HG02588 (cell line): ENCODE measurements around the gene HAUS2.
"Not testable (repeated sequence)": the region's sequence is repeated elsewhere in the genome, so short reads cannot be mapped to it uniquely, and the experiment has no call there.

ENCODE experiments used
- ATAC-seq: cut with Tn5 transposase; IDR thresholded peaks from one replicate; pipeline ENCODE4 v1.9.1; 2021; ENCODE audit warnings: mild to moderate bottlenecking, moderate library complexity; ENCODE audit not compliant: unreplicated experiment

HAUS2 gene

GRCh38 chr15:42548249-42549031 is at the start of gene HAUS2, which contains the start of gene LRRC57:
Gene HAUS2, plus strand, starts transcription at chr15:42548838. Its CDS starts 35 bp downstream, at chr15:42548873.
Gene LRRC57, minus strand, starts transcription at chr15:42548793. Its CDS starts 359 bp downstream, at chr15:42548434.
- ATAC-seq = peak; percentile 80

DNA sequence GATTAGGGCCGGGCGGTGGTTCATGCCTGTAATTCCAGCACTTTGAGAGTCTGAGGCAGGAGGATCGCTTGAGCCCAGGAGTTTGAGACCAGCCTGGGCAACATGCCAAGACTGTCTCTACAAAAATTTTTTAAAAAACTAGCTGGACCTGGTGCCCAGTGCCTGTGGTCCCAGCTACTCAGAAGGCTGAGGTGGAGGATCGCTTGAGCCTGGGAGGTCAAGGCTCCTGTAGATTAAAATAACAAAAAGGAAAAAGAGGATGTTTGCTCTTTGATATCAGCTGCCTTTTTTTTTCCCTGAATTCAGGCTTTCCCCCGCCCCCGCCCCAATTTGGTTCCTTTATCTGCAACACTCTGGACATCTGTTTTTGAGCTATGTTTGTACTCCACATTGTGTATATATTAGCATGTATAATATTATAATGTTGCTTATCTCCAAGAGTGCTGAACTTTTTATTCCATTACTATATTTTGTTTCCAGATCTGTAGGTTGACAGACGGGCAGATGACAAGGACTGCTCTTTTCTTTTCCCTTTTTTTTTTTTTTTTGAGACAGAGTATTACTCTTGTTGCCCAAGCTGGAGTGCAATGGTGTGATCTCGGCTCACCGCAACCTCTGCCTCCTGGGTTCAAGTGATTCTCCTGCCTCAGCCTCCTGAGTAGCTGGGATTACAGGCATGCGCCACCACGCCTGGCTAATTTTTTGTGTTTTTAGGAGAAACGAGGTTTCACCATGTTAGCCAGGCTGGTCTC is 48.6 kb upstream of the HAUS2 start:
- no peak for ATAC-seq

DNA sequence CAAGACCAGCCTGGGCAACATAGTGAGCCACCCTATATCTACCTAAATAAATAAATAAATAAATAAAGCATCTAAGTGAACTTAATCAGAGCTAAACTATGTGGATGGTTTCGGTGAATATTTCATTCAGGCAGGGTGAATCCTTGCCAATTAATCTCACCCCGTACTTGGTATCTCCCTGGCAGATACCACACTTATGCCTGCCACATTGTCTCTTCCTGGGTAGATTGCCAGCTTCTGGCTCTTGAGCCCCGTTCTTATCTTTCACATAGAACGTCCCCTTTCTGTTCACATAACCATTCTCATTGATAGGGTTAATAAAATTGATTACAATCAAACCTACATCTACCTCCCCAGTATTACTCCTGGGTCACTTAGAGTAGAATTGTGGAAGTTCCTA is 46.2 kb upstream of the HAUS2 start:
- ATAC-seq = no peak

DNA sequence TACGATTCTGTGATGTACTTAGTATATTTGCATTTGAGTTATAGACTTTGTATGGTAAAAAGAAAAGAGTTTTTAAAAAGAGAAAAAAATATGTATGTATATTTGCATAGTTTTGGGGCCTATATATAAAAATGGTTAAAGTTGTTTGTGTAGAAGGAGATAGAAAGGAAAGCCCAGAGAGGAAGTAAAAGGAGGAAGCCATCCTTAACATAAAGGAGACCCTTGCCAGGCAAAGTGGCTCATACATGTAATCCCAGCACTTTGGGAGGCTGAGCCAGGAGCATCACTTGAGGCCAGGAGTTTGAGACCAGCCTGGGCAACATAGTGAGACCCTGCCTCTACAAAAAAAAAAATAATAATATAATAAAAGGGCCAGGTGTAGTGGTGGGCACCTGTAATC is 44.8 kb upstream of the HAUS2 start:
- ATAC-seq = no peak

DNA sequence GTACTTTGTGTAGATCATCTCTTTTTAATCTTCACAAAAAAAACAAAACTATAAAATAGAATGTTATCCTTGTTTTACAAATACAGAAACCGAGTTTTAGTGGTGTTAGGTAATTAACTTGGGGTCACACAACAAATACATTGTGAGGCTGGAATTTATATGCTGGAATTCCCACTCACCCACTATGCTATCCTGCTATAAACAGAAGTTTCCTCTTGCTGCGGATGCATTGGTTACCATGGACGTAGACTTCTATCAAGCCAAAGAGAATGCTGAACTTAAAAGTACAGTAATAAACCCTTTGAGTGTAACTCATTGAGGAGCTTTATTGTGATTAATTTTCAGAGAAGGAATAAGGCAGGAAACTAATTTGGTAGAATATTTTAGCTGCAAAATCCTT is 44.0 kb upstream of the HAUS2 start:
- ATAC-seq = no peak

DNA sequence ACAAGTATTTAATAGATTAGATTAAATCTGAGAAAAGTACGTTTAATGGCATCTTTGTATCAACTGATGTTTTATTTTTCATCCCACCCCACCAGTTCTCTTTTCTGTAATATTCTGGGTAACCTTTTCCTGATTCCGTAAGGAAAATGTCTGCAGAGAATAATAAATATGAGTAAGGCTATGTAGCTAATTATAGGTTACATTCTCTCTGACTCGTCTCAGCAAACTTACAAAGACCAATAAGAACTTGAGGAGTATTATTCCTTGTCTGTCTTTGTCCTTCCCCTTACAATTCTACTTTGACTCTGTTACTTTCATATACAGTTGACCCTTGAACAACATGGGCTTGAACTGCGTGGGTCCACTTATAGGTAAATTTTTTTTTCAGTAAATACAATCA is 41.1 kb upstream of the HAUS2 start:
- no peak for ATAC-seq

- ATAC-seq = no peak
Measured at GRCh38 chr15:42508263-42508690, 40.4 kb upstream of the HAUS2 start.

- no peak for ATAC-seq
Measured at GRCh38 chr15:42510258-42511006, 38.2 kb upstream of the HAUS2 start.

GRCh38 chr15:42511007-42511391 is 37.6 kb upstream of the HAUS2 start:
- no peak for ATAC-seq

- ATAC-seq = no peak
Measured at GRCh38 chr15:42523331-42523730, 25.3 kb upstream of the HAUS2 start.

GRCh38 chr15:42528970-42529369 is 19.7 kb upstream of the HAUS2 start:
- no peak for ATAC-seq

GRCh38 chr15:42533246-42533645 is 15.4 kb upstream of the HAUS2 start:
- no peak for ATAC-seq

DNA sequence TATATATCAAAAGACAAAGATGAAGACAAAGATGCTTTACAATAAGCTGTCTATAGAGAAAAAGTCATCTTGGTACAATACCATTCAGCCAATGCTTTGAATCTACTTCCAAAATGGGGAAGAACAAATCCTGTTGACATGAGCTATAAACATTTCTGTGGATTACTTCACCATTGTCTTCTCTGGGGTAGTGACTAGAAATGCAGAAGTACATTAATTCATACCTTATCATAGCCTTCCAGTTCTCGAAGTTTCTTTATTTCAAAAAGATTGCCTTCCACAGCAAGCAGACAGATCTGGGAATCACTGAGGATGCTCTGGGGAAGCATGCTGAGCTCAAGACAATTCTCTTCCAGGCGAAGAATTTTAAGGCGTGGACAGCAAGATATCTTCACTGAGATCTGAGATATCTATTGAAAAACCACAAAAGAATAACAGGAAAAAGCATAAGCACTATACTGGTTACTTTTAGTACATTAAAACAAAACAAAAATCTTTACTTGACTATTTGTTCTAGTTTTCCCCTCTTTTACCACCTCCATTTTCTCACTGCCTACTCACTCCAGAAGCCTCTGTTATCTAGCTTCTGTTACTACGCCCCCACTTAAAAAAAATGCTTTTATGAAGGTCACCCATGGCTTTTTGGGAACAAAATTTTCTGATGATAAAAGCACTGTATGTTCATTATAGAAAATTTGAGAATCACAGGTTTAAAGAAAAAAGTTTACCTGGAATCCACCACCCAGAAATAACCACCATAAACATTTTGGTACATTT is 3.6 kb upstream of the HAUS2 start:
- no peak for ATAC-seq

DNA sequence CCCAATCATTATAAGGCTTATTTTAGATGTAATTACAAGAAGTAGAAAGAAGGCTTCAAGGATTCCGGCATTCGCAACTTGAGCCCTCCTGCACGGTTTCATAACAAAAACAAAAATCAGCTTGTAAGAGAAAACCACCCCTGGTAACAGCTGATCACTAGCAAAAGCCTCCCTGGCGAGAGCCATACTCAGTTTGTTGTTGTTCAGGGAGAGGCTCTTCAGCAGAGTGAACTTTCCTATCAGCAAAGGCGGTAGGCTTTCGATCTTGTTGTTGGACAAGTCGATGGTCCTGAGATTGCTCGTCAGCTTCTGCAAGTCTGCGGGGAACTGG is 755 bp upstream of the HAUS2 start:
- no peak for ATAC-seq

- peak; percentile 37 for ATAC-seq
Measured at GRCh38 chr15:42549032-42549491, 424 bp downstream of the HAUS2 start.

- ATAC-seq = no peak
Measured at GRCh38 chr15:42549741-42550392, 1.2 kb downstream of the HAUS2 start.

GRCh38 chr15:42553554-42553953 is 4.9 kb downstream of the HAUS2 start:
- no peak for ATAC-seq

DNA sequence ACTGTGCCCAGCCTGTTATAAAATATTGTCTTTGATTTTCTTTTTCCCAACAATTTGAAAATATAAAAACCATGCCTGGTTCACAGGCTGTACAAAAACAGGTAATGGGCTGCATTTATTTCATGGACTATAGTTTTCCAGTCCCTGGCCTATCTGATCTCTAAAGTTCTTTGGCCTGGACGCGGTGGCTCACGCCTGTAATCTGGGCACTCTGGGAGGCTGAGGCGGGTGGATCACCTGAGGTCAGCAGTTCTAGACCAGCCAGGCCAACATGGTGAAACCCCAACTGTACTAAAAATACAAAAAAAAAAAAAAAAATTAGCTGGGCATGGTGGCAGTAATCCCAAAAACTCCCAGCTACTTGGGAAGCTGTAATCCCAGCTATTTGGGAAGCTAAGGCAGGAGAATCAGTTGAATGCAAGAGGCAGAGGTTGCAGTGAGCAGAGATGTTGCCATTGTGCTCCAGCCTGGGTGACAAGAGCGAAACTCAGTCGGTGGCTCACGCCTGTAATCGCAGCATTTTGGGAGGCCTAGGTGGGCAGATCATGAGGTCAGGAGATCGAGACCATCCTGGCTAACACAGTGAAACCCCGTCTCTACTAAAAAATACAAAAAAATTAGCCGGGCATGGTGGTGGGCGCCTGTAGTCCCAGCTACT is 8.0 kb downstream of the HAUS2 start:
- ATAC-seq = not testable (repeated sequence)

DNA sequence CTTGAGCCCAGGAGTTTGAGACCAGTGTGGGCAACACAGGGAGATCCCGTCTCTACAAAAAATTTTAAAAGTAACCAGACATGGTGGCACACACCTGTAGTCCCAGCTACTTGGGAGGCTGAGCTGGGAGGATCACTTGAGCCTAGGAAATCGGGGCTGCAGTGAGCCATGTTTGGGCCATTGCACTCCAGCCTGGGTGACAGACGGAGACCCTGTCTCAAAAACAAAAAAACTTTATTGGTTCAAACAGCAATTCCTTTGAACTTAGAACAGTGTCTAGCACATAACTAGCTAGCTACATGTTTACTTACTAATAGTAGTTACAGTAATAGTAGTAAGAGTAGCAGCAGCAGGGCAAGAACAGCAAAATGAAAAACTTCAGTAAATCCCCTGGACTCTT is 10.1 kb downstream of the HAUS2 start:
- ATAC-seq = no peak
